Left hindlimb (tissue), 1 donor: ENCODE measurements around the gene PPFIBP2.

Experiments used
- DNase-seq: peaks from one replicate; pipeline ENCODE4 v3.0.0-alpha.2; 2018

Gene PPFIBP2

DNA sequence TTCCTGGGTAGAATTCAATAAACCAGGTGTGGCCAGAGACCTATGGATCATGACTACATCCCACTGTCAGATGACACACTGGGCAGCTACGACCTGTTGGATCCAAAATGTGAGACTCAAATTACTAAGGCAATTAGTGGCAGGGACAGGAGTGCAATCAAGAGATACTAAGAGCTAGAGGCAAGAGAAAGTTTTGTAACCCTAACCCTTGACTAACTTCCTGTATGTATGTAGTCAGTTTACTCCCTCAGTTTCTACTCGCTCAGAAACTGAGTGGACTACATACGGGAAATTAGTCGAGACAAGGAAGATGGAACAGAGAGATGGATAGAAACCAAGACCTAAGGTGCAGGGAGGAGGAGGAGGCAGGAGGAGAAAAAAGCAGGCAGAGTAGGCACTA, 156.8 kb downstream of the PPFIBP2 start:
- DNase-seq, result no peak

DNA sequence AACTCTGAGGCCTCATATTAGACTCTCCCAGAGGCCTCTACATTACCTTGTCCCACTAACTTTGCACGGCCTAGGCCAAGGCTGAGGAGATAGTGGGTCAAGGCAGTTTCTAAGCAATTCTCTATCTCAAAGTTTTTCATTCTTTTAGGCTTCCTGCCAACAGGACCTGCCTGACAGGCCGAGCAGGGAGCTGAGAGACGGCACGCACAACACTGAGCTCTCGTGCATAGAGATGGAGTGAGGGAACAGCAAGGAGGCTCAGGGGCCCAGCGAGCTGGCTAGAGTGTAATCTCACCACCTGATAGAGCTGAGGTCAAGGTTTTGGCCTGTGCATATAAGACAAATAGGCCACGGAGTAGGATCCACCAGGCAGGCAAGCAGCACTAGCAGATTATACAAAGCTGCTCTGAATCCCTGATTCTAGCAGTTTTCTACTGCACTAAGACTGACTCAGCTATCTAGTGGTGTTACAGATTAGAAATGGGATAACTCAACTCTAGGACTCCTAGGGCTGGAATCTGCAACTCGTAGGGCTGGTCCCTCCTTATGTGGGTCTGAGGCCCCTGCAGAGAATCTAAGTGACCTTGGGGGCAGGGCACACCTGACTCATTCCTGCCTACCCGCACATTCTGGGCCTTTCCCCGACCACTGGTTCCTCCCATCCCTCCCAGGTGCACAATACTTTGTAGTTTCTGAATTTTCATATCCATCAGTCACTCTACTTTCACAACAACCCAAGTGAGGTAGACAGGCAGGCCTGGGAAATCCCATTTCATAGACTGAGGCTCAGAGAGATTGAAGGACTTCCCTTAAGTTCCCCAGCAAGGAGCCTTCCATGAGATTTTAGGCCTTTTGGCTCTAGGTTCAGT, 157.8 kb downstream of the PPFIBP2 start:
- DNase-seq, result no peak

DNA sequence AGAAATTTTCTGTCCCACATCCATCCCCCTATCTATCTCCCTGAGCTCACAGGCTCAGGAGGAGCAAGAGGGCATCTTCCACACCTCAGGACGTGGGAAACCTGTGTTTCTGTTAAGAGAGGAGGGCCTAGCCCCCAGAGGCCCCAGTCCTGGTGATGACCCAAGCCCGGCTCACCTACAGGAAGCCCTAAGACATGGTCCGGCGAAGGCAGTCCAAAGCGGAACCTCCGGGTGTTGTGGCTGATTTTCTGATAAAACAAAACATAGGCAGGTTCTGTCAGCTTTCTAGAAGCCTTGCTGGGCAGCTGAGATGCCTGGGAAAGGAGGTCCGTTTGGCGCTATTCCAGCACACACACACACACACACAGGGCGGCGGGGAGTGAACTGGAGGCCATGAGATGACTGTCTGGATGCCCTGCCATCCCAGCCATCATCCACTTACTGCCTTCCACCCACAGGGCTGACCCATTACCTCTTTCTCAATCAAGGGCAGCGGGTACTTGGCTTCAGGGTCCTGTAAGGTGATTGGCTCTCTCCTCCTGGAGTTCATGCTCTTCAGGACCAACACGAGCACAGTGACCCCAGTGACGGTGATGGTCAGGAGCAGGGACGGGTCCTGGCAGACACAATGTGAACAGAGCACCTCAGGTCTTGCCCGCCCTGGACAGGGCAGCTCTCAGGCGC, 158.6 kb downstream of the PPFIBP2 start:
- no peak for DNase-seq

DNA sequence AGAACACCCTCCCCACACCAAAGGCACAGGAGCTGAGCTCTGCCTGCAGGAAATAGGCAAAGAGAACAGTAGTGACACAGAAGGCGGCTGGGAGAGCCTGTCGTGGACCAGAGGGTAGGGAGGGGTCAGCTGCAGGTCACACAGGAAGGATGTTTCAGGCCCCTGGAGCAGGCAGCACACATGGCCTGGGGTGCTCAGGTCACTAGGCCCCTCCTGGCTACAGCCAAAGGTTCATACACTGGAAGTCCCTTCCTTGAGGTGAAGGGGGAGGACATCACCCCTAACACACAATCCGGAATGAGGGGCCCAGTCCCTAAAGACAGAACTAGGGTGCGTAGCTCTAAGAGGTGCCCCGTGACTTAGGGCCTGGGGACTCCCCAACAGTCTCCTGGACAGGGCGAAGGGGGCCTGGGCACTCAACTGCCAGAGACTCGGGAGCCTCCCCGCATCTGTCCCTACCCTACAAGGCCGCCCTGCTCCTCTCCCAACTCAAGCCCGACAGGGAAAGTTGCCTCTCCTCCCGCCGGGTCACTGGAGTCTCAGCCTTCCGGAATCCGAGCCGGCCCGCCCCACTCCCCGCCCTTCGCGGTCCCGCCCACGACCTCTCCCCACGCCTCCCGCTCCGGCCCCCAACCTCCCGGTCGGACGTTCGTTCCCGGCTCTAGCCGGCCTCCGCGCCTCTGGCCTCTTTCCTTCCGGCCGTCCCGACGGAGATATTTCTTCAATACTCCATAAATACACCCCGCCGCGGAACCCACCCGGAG, 159.3 kb downstream of the PPFIBP2 start, which contains the start of gene CYB5R2:
Gene CYB5R2, minus strand, starts transcription at position 541 of the 764 bp plus-strand sequence. CDS start 675 bp downstream, outside the sequence.
- DNase-seq, result peak; percentile 88

DNA sequence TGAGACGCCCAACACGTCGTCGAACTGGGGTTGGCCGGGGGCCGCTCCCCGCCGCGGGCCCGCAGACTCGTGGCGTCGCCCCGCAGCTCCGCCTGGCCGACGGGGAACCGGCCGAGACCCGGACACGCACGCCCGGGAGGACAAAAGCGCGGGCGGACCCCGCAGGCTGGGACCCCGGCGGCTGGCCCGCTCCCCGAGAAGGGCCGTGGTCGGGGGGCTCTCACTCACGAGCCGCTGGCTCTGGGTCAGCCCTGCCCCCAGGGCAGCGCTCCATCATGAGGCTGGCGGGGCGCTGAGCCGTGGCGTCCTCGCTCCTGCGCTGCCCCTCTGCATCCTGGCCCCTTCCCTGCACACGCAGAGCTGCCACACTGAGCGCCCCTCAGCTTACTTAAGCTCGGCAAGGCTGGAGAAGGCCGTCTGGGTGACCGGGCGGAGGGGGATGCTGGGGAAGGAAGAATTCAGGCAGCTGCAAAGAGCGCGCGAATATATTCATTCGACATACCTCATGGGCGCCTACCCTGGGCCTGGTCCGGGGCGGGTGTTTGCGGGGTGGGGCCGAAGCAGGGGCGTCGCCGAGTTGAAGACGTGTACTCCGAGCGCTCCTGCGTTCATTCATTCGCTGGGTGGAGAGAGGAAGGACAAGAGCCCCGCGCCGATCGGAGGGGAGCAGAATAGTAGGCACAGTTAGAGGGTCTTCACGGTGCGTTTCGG, 160.1 kb downstream of the PPFIBP2 start:
- DNase-seq, result peak; percentile 75

DNA sequence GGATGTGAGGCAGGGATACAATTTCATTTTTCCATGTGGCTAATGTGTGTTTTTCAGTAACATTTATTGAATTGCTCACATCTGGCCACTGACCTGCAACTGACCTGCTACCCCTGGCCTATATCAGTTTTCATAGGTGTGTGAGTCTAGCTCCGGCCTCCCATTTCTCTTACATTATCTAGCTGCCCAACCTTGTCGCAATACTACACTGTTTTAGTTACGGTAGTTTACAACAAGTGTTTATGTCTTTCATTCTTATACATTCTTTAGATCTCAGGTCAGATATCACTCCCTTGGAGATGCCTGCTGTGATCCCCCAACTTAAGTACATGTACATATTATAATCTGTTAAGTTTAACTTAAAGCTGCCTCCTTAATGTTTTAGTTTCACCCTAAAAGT, 161.8 kb downstream of the PPFIBP2 start:
- DNase-seq, result no peak

DNA sequence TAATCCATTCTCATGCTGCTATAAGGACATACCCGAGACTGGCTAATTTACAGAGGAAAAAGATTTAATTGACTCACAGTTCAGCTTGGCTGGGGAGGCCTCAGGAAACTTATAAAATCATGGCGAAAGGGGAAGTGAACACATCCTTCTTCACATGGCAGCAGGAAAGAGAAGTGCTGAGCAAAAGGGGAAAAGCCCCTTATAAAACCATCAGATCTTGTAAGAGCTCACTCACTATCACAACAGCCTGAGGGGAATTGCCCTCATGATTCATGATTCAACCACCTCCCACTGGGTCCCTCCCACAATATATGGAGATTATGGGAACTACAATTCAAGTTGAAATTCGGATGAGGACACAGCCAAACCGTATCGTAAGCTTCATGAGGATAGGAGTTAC, 163.3 kb downstream of the PPFIBP2 start:
- DNase-seq, result no peak

DNA sequence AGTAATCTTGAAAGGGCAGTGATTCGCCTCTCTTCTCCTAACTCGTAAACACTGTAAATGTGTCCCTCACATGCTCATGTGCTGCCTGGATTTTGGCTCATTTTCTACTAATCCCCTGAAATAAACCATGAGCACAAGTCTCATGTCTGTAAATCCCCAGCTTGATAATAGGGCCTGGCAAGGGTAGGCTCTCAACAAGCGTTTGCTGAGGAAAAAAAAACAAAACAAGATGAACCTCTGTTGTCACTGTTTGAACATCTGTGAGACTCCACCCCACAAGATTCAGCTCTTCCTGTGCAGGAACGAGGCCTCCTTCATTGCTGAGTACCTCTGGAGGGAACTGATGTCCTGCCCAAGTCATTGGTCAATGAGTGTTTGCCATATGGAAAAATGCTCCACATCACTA, 164.0 kb downstream of the PPFIBP2 start:
- DNase-seq, result no peak

DNA sequence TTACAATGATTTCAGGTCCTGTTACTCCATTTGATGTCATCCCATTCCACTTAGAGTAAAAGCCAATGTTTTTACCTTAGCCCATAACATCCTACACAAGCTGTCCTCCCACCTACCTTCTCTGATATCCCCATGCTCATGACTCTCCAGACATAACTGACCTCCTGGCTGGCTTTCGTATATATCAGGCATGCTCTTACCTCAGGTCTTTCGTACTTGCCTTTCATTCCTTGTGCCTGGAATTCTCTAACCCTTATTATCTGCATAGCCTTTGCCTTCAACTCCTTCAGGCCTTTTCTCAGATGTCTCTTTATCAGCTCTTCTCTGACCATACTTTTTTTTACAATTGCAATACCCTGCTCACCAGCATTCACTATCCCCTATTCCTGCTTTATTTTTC, 169.8 kb downstream of the PPFIBP2 start:
- DNase-seq, result no peak

DNA sequence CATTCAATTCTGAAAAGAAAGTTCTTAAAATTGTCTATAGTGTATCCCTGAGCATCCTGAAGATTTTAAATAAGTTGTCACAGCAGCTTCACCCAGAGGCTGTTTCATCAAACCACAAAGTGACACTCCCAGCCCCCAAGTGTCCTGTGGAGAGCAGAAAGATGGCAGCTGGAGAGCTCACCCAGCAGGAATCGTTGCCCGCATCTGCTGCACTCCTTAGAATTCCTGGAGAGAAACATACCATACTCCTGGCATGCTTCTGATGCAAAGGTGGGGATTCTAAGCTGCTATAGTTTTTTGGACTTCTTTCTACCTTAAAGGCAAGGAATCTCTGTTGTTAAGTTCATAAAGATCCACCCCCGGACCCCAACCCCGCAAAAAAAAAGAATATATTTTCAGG, 173.0 kb downstream of the PPFIBP2 start:
- no peak for DNase-seq

DNA sequence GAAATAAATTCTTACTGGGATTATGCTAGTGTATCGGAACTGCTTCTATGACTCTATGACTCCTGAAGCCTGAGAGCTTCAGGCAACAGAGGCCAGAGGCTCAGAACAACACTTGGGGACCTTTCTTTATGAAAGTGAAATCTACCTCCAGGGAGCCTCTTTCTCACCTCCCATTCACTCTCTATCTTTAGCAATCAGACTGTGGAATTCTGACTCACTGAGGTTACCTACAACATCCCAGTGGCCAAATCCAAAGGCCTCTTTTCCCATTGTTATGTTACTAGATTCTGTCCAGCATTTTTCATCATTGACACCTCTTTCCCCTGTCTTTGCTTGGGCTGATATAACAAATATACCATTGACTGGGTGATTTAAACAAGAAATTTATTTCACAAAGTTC, 173.6 kb downstream of the PPFIBP2 start:
- no peak for DNase-seq

DNA sequence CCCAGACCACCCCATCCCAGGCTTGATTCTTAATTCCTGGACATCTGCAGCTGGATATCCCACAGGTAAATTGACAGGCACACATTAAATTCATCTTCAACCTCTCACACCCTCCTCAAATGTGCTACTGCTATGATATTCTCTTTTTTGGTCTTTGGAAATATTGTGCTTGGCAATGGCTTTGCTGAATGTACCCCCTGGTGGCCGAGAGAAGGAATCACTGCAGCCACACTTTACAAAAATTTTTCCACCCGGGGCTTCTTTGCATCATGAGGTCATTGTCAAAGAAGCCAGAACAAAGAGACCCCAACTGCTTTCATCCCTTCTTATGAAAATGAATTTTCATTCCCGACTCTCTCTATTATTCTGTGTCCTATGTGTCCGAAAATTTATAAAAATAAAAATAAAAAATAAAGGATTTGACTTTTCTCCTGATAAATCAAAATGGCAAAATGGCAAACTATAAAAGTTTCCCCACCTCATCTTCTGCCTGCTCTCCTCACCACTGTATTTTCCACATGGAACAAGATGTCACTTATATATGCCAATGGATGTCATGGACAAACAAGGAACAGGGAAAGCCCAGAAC, 174.5 kb downstream of the PPFIBP2 start:
- DNase-seq, result no peak

DNA sequence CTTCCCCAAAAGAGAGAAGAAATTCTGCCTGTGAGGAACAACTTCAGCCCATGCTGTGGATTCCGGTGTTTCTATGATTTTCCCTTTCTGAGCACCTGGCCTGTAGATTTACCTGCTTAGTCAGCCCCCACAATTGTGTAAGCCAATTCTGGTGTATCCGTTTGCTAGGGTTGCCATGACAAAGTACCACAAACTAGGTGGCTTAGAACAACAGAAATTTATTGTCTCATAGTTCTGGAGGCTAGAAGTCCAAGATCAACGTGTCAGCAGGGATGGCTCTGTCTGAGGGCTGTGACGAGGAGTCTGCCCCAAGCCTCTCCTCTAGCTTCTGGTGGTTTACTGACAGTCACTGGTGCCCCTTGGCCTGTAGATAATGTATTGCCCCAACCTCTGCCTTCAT, 175.4 kb downstream of the PPFIBP2 start:
- no peak for DNase-seq

DNA sequence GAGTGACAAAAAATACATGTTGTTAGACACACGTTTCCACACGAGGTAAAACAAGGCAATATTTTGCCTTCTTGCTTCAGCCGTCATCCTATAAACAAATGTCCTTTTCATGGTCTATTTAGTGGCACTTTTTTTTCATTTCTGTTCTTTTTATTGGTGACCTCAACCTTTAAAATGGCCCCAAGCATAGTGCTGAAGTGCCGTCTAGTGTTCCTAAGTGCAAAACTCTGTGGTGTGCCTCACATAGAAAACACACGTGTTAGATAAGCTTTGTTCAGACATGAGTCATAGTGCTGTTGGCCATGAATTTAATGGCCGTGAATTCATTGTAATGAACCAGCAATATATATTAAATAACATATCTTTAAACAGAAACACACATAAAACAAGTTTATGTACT, 176.8 kb downstream of the PPFIBP2 start:
- no peak for DNase-seq

DNA sequence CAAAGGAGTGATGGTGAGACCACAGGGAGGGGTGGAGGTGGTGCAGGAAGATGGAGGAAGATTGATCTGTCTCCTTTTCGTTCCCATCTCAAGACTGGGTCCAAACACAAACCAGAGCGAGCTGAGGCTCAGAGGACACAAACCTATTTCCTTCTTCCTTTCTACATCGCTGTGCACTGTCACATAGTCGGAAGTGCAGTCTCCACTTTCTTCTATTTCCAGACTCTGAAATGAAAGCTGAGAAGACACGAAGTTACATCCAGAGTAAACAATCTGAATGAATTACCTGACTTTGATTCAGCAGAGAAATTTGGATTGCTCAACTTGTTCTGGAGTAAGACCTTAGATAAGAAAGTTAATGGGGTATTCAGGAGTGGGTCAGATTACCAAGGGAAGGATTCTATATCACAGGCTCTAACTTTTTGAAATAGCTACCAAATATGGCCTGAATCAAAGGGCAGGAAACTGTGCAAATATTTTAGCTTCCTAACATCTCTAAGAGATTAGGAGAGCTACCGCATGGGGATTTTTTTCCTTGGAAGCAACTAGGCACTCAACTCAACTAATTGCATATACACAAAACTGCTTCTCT, 178.1 kb downstream of the PPFIBP2 start:
- no peak for DNase-seq

DNA sequence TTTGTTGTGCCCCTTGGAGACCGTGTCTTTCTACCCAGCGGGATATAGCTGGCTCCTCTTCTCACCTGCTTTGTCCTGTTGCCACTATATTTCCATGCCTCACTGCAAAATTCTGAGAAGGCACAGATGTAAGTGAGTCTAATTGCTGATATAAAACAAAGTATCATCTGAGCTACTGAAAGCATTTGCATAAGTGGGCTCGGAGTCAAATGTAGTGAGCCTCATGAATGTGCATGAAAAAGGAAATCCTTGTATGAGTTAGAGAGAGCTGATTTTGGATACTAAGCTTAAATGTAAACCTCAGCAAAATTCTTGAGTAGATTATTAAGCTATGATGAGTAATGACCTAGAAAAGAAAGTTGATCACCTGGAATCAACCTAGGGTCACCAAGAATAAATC, 178.6 kb downstream of the PPFIBP2 start:
- no peak for DNase-seq

DNA sequence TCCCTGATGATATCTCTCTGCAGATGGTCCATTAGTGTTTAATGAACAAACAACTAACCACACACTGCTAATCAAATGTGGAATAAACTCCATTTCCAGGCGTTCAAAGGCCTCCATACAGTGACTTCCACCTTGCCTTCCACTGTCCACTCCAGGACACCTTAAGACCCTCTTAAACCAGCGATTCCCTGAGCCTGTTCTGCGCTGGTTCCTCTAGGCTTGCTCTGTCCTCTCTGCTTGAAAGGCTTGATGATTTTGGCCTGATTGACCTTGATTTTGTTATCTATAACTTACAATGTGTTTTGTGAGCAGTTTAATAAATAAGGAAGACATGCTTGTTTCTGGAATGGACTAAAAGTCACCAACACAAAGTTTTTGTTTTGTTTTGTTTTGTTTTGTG, 180.4 kb downstream of the PPFIBP2 start:
- no peak for DNase-seq

DNA sequence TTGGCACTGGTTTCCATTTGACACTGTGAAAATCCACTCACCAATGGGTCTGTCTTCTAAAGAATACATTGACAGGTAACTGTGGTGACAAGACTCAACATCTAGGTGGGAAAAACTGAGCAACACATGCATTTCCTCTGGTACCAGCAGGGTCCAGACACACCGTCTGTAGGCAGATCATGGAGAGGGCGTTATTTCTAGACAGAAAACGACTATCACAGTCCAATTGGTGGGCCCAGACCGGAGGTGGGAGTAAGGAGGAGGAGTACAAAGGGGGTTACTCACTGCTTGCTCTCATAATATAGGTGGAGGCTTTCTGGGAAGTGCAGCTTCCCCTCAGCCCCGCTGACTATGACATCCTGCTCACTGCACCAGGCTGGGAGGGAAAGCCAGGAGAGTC, 182.6 kb downstream of the PPFIBP2 start:
- no peak for DNase-seq
